Suppressor macrophage treated with lipopolysaccharide for 1 hour (primary cell): ENCODE data around the gene DRG1.
"Not testable (repeated sequence)": the region's sequence is repeated elsewhere in the genome, so short reads cannot be mapped to it uniquely, and the experiment has no call there.

Experiments used
- DNase-seq, 3 donors: peaks; one replicate each; pipeline ENCODE4 v3.0.0-alpha.2; 2020 to 2022

Gene DRG1, protein sequence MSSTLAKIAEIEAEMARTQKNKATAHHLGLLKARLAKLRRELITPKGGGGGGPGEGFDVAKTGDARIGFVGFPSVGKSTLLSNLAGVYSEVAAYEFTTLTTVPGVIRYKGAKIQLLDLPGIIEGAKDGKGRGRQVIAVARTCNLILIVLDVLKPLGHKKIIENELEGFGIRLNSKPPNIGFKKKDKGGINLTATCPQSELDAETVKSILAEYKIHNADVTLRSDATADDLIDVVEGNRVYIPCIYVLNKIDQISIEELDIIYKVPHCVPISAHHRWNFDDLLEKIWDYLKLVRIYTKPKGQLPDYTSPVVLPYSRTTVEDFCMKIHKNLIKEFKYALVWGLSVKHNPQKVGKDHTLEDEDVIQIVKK

DNA sequence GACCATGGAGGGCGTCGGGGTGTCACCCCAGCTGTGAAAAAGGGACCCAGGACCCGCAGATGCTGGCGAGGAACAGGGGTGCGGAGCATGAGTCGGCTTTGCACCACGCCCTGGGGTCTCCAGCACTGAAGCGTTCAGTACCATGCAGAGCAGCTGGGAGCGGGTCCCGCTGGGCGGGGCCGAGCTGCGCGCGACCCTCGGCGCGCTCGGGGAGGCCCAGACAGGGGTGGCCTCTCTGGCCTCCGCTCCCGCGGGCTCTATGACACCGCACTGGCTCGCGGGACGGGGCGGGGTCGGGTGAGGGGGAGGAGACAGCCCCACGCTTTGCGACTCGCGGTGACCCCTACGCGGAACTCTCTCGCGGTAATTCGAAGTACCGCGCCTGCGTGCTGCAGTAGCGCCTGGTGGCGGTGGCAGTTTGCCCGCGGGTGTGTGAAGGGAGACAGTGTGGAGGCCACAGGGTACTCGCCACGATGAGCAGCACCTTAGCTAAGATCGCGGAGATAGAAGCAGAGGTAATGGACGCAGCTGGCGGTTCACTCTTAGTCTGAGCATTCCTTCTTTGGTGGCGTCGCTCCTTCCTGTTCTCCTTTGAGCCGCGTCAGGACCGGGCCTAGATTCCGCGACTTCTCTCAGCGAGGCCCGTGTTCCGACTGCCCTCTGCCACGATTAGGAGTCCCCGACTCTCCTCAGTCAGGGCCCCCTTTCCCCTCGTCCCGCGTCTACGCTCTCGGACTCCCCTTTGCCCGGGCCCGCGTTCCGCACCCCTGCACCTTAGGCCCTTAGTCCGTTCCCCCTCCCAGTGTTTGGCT lies at the start of gene DRG1:
Gene DRG1, plus strand, starts transcription at position 394 of the 812 bp plus-strand sequence. Its CDS starts 80 bp downstream, at position 474.
- peak; percentile 97 to 98 (median 98) for DNase-seq

DNA sequence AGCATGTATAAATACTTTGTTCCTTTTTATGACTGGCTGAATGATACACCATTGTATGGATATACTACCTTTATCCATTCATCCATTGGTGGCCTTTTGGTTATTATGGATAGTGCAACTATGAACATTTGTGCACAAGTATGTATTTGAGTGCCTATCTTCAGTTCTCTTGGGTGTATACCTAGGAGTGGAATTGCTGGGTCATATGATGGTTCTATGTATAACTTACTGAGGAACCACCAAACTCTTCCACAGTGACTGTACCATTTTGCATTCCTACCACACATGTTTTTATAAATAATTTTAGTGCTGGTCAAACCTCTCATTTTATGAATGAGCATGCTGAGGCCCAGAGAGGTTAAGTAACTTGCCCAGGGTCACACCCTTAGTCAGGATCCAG lies 49.4 kb upstream of the DRG1 start:
- no peak for DNase-seq

DNA sequence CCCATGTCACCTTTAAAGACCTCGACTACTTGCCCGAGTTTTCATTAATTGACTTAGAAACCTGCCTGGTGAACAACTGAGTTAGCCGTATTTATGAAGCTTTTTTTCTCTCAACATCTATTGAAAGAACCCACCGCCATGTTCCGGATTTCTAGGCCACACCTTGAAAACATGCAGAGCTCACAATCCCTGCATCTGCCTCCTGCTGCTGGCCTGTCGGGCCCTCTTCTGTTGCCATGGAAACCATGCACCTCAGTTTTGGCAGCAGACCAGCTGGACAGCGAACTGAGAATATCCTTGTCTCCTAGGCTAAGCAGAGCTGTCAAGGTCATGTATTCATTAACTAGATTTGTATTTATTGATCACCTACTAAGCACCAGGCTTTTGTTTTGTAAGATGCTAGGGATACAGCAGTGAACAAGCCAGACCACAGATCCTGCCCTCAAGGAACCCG lies 49.0 kb upstream of the DRG1 start:
- DNase-seq: no peak

DNA sequence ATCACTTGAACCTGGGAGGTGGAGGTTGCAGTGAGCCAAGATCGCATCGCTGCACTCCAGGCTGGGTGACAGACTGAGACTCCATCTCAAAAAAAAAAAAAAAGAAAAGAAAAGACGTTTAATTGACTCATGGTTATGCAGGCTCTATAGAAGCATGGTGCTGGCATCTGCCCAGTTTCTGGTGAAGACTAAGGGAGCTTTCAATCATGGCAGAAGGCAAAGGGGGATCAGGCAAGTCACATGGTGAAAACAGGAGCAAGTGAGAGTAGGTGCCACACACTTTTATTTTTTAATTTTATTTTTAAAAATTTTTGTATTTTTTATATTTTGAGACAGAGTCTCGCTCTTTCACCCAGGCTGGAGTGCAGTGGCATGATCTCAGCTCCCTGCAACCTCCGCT lies 44.9 kb upstream of the DRG1 start:
- DNase-seq: no peak

DNA sequence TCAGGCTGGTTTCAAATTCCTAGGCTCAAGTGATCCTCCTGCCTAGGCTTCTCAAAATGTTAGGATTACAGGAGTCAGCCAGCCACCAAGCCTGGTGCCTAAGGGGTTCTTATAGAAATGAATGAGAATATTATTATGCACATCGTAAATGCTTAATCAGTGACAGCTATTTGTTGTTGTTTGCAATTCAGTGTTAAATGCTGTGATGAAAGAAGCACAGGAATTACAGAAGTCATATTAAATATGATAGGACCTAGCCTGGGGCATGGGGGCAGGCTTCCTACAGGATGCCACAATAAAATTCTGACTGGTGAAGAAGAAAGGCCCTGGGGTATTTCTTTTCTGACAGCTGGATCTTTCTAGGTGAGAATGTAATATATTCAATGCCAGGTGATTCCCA lies 39.4 kb upstream of the DRG1 start:
- DNase-seq: no peak

DNA sequence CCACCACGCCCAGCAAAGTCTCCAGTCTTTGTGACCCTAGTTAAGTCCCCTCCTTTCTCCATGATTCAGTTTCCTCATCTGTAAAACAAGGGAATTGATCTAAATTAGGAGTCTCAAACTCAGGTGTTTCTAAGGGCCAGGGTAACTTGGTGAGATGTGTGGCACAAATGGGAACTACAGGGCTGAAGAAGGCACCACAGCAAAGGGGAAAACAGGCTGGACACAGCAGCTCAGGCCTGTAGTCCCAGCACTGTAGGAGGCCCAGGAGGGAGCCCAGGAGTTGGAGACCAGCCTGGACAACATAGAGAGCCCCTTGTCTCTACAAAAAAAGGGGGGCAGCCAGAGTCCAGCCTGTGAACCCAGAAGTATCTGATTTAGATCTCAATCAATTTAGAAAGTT lies 37.7 kb upstream of the DRG1 start:
- DNase-seq: no peak

DNA sequence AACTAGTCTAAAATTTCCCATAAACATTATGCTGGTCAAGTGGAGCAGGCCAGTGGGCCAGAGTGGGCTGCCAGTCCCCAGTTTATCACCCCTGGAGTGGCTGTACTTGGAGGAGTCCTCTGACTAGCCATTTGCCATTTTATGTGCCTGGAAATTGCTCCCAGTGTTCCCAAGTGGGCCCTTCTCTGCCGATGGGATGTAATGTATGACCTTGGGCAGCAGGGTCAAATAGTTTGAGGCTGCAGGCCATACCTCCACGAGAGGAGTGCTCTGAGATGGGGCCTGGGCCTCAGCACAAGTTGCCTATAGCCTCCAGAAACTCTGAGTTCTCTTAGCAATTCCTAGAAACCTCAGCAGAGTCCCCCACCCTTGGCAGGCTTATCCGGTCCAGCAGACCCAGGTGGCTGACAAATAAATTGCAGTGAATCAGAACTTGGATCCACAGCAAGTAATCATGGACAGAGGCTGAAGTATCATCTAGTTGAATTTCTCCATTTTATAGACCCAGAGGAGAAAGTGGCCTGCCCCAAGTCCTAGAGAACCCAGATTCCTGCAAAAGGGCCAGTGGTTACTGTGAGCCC lies 35.4 kb upstream of the DRG1 start:
- DNase-seq: no peak

DNA sequence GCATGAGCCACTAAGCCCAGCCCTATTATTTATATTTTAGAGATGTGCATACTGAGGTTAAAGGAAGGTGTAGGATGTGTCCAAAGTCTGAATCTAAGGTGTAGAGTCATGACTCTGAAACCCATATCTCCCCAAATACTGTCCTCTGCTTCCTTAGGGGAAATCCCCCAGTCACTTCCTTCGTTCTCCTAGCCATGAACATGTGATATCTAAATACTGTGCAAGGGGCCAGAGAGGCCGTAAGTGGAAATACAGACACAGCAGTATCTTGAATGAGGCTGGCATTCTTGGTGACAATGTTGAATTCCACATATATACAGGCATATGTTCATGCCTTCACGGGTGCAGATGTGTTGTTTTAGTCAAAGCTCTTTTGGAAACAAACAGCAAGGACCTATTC lies 32.0 kb upstream of the DRG1 start:
- DNase-seq: peak; percentile 45 to 57 (median 57)

DNA sequence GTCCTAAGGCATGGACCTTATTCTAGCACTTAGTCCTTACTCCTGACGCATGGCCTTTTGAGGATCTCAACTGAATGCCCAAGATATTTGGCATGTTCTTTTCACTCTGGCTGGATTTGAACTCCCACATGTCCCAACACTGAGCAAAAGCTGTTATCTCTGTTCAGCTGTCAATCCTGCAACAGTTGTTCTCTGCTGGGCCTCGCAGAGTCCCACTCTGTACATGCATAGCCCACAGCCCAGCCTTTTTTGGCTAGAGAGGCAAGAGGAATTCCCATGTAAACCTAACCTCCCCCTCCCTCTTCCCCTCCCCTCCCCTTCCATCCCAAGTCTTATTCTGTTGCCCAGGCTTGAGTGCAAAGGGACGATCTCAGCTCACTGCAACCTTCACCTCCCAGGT lies 21.8 kb upstream of the DRG1 start:
- no peak for DNase-seq

DNA sequence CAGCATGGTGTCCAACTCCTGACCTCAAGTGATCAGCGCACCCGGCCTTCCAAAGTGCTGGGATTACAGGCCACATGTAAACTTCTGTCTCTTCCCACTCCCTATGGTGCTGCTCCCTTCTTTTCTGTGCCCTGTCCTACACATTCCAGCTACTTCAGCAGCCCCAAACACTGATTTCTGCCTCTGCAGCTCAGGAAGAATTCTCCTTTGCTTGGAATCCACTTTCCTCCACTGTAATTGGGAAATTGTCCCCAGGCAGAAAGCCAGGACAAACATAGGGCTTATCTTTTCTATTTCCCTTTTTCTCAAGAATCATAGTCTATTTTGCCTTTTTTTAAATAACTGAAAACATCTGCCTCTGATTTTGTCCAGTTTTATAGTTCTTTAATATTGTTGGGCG lies 21.3 kb upstream of the DRG1 start:
- no peak for DNase-seq

DNA sequence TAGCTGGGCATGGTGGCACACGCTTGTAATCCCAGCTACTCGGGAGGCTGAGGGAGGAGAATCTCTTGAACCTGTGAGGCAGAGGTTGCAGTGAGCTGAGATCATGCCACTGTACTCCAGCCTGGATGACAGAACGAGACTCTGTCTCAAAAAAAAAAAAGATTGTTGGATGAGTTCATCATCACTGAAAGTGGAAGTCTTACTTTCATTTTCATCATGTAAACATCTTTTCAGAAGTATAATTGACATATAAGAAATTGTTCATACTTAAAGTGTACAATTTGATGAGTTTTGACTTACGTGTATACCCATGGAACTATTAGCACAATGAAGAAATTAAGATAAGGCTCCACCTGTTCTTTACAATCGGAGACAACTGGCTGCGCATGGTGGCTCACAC lies 20.8 kb upstream of the DRG1 start:
- DNase-seq: peak; percentile 3 to 50 (median 36)

DNA sequence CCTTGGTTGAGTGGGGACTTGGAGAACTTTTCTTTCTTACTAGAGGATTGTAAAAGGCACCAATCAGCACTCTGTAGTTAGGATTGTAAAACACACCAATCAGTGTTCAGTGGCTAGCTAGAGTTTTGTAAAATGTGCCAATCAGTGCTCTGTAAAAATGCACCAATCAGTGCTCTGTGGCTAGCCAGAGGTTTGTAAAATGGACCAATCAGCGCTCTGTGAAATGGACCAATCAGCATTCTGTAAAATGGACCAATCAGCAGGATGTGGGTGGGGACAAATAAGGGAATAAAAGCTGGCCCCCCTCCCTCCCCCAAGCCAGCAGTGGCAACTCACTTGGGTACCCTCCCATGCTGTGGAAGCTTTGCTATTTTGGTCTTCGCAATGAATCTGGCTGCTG lies 5.5 kb upstream of the DRG1 start:
- peak in 1 of 3 donors; percentile 4 for DNase-seq

DNA sequence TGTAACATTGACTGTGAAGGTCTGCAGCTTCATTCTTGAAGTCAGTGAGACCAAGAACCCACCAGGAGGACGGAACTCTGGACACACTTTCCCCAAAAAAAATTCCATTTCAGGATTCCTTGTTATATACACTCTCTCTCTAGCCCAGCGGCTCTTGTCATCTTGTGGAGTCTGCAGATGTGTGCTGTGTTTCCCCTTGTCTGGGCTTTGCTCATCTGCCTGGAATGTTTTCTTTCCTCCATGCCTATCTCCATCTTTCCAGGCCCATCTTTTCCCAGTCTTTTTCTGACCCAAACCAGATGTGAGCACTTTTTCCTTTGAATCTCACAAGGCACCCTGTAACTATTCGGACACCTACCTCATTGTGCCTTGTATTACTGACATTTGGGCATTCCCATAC lies 5.1 kb upstream of the DRG1 start:
- no peak for DNase-seq

DNA sequence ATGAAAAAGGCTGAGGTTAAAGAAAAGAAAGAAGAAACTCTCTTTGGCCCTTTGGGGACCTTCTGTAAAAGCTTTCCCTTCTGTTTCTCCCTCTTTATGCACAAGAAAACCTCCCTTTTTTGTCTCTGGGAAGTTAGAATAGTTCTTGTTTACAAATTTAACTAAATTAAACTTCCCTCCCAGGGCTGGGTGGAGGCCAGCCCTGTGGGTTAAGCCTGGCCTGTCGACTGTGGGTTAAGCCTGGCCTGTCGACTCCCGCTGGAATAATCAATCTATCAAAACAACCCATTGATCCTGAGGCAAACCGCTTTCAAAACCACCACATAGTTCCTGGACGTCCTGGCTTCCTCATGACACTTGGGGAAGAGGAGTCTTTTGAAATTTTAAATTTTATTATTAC lies 1.2 kb upstream of the DRG1 start:
- DNase-seq: peak in 1 of 3 donors; percentile 6

DNA sequence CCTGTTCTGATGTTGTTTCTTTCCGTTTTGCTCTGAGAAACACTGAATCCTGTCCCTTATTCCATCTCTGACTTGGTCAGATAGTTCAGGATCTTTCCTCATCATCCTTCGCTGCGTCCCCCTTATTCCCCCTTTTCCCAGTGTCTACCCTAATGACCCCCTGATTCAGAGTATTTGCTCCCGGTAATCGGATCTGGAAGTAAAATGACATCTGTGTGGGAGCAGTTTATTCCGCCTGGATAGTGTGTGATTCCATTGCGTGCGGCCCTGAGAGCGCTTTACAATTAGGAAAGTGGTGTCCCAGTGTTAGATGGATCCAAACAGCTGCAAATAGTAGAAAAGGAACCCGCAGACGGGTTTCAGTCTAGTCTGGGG lies 606 bp downstream of the DRG1 start:
- DNase-seq: peak in 2 of 3 donors; percentile 10 to 17

DNA sequence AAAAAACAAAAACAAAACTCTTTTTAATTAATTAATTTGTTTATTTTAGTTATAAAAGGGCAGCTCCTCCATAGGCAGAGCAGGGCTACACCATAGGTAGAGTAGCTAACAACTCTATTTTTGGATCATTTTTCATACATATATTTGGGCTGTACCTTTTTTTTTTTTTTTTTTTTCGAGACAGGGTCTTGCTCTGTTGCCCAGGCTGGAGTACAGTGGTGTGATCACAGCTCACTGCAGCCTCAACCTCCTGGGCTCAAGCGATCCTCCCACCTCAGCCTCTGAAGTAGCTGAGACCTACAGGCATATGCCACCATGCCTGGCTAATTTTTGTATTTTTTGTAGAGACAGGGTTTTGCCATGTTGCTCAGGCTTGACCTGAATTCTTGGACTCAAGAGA lies 2.9 kb downstream of the DRG1 start:
- not testable (repeated sequence) for DNase-seq

DNA sequence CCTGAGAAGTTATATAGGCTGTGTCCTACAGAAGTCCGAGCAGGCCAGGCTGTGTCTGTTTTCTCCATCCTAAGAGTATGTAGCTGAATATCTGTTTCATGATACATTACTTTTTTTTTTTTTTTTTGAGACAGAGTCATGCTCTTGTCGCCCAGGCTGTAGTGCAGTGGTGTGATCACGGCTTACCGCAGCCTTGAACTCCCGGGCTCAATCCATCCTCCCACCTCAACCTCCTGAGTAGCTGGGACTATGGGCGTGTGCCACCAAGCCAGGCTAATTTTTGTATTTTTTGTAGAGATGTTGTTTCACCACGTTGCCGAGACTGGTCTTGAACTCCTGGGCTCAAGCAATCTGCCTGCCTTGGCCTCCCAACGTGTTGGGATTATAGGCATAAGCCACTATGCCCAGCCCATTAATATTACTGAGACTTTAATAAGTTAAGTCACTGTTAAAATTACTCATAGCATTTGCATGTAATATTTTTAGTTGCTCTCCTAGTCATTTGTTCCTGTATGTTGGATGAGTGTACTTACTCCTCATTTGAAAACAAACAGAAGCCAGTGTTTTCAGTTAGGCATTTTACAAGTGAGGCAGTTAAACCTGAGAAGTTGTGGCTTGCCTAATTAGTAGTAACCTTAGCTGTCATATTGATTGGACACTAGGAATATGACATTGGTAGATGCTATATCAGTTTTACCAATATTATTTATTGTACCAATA lies 26.1 kb downstream of the DRG1 start:
- DNase-seq: no peak

DNA sequence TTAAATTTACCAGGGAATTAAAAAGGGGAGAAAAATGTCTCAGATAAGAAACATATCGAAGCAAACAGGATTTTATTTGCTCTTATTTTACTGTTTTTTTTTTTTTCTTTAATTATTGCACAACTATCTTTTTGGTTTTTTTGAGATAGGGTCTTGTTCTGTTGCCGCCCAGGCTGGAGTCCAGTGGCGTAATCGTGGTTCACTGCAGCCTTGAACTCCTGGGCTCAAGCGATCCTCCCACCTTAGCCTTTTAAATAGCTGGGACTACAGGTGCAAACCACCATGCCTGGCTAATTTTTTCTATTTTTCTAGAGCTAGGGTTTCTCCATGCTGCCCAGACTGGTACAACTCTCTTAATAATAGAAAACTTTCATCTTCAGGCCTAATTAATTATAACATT lies 32.5 kb downstream of the DRG1 start:
- DNase-seq: no peak

DNA sequence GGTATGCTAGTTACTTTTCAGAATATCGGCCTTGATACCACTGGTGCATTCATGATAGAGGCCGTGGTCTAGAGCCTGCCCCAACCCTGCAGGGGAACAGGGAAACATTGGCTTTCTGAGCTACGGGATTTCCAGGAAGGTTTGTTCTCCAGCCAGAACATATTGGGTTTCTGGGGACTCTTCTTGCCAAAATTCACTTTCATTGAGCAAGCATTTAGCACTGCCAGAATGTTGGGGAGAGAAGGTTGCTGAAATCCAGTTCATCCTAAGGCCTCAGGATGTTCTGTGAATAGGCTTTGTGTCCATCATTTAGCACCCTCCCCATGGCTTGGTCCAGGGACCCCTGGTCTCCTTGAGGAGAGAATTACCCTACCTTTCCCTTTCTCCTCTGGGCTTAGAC lies 36.7 kb downstream of the DRG1 start:
- no peak for DNase-seq

DNA sequence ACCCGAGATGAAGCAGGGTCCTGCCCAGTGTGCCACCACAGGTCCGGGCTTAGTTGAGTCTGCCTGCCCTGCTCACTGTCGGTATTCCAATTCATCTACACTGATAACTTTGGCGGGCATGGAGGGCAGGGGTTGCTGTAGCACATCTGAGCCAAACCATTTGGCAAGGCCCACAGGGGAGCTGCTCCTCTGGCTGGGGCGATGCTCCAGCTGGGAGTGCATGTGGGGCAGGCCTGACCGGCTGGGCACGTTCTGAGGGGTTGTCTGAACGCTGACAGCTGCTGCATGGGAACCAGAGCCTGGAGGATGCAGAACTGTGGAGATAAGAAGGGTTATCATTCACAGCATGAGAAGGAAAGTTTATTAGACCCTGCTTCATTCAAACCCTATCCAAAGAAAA lies 40.4 kb downstream of the DRG1 start:
- no peak for DNase-seq

DNA sequence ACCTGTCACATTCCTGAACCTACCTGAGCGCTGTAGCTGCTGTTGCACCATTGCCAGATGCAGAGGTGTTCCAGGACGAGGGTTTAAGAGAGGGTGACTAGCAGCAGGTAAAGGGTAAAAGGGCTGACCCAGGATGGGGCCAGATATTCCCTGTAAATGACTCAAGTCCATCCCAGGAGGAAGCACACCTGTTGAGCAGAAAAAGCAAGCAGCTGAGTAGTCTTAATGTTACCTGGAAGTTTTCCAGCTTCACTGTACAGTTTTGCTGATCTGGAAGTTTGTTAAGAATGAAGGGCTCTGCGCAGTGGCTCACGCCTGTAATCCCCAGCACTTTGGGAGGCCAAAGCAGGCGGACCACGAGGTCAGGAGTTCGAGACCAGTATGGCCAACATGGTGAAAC lies 41.3 kb downstream of the DRG1 start:
- no peak for DNase-seq

DNA sequence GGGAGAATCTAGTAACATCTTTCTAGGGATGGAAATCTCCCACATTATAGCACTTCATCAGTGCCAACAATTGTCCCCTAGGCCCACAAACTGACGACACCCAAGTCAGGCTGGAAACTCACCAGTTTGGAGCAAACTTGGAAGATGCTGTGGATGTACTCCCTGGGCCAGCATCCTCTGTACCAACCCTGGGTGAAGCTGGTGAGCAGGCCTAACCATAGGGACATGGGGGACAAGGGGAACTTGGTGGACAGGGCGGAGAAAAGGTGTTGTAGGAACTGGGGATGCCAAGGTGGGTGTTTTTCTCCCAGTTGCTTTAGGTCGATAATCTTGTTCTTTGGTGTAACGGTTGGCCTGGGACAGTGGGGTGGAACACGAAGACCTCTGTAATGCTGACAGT lies 42.2 kb downstream of the DRG1 start:
- no peak for DNase-seq
